H9 (cell line): ENCODE measurements around the gene MYO18B. TPM values are rescaled to one million over a fixed set of nuclear protein-coding genes. Genes with fewer than 3 reads are reported as not detected.

ENCODE experiments used
- DNase-seq: peaks from one replicate; pipeline ENCODE4 v3.0.0-alpha.2; 2017
- H2AFZ ChIP-seq: one replicate; pipeline ENCODE4 v1.6.1; 2013; ENCODE audit warnings: mild to moderate bottlenecking, low read length, control low read depth, moderate library complexity
- H2AK5ac ChIP-seq: 2 replicates; pipeline ENCODE4 v1.6.1; 2013; ENCODE audit warnings: low read length, control low read depth, mixed read lengths; ENCODE audit not compliant: insufficient read length
- H2BK120ac ChIP-seq: one replicate; pipeline ENCODE4 v1.6.1; 2013; ENCODE audit warnings: low read depth, mild to moderate bottlenecking, low read length, control low read depth, inconsistent platforms; ENCODE audit not compliant: poor library complexity, severe bottlenecking
- H2BK12ac ChIP-seq: 2 replicates; pipeline ENCODE4 v1.6.1; 2013; ENCODE audit warnings: low read length, control low read depth, mixed read lengths, low read depth; ENCODE audit not compliant: insufficient read length
- H2BK15ac ChIP-seq: 2 replicates; pipeline ENCODE4 v1.6.1; 2013; ENCODE audit warnings: low read depth, low read length, control low read depth
- H2BK20ac ChIP-seq: one replicate; pipeline ENCODE4 v1.6.1; 2013; ENCODE audit warnings: low read depth, mild to moderate bottlenecking, low read length, control low read depth, inconsistent platforms; ENCODE audit not compliant: poor library complexity, severe bottlenecking
- H2BK5ac ChIP-seq: 2 replicates; pipeline ENCODE4 v1.6.1; 2013; ENCODE audit warnings: low read length, control low read depth, mixed read lengths; ENCODE audit not compliant: insufficient read length
- H3K14ac ChIP-seq: 2 replicates; pipeline ENCODE4 v1.6.1; 2013; ENCODE audit warnings: low read length, control low read depth; ENCODE audit not compliant: insufficient read depth
- H3K18ac ChIP-seq: 2 replicates; pipeline ENCODE4 v1.6.1; 2013; ENCODE audit warnings: low read depth, mild to moderate bottlenecking, mixed read lengths, low read length, control low read depth; ENCODE audit not compliant: insufficient read length
- H3K23ac ChIP-seq: 2 replicates; pipeline ENCODE4 v1.6.1; 2013; ENCODE audit warnings: low read length, control low read depth, mixed read lengths, low read depth; ENCODE audit not compliant: insufficient read length
- H3K23me2 ChIP-seq: 2 replicates; pipeline ENCODE4 v1.6.1; 2013; ENCODE audit warnings: low read depth, mild to moderate bottlenecking, mixed read lengths, low read length, control low read depth; ENCODE audit not compliant: insufficient read length, poor library complexity, severe bottlenecking
- H3K27ac ChIP-seq: 2 replicates; pipeline ENCODE4 v1.5.1; 2013; ENCODE audit warnings: low read length, control low read depth, mixed read lengths, low read depth; ENCODE audit not compliant: insufficient read length
- H3K27me3 ChIP-seq: 2 replicates; pipeline ENCODE4 v1.6.1; 2013; ENCODE audit warnings: low read length, control low read depth, inconsistent platforms; ENCODE audit not compliant: insufficient read depth
- H3K4ac ChIP-seq: 2 replicates; pipeline ENCODE4 v1.6.1; 2013; ENCODE audit warnings: low read depth, mild to moderate bottlenecking, control low read depth, inconsistent platforms, low read length, moderate library complexity
- H3K4me1 ChIP-seq: 2 replicates; pipeline ENCODE4 v1.6.1; 2013; ENCODE audit warnings: low read length, control low read depth, inconsistent platforms; ENCODE audit not compliant: insufficient read depth
- H3K4me2 ChIP-seq: 2 replicates; pipeline ENCODE4 v1.6.1; 2013; ENCODE audit warnings: low read length, control low read depth, mixed read lengths; ENCODE audit not compliant: insufficient read length, insufficient read depth
- H3K56ac ChIP-seq: 2 replicates; pipeline ENCODE4 v1.6.1; 2013; ENCODE audit warnings: low read depth, mild to moderate bottlenecking, mixed read lengths, low read length, control low read depth; ENCODE audit not compliant: insufficient read length
- H3K79me1 ChIP-seq: 2 replicates; pipeline ENCODE4 v1.6.1; 2013; ENCODE audit warnings: low read depth, mild to moderate bottlenecking, moderate library complexity, low read length, control low read depth, inconsistent platforms; ENCODE audit not compliant: insufficient read depth, poor library complexity, severe bottlenecking
- H3K79me2 ChIP-seq: 2 replicates; pipeline ENCODE4 v1.6.1; 2013; ENCODE audit warnings: low read length, control low read depth, inconsistent platforms; ENCODE audit not compliant: insufficient read depth
- H3K9ac ChIP-seq: 2 replicates; pipeline ENCODE4 v1.6.1; 2013; ENCODE audit warnings: low read length, control low read depth, mixed read lengths; ENCODE audit not compliant: insufficient read length; ENCODE audit errors: extremely low read depth
- H3K9me3 ChIP-seq: one replicate; pipeline ENCODE4 v1.6.1; 2013; ENCODE audit warnings: low read depth, low read length, inconsistent platforms; ENCODE audit not compliant: control insufficient read depth
- H3T11ph ChIP-seq: one replicate; pipeline ENCODE4 v1.6.1; 2013; ENCODE audit warnings: mild to moderate bottlenecking, low read length, control low read depth, inconsistent platforms
- H4K20me1 ChIP-seq: one replicate; pipeline ENCODE4 v1.6.1; 2013; ENCODE audit not compliant: control insufficient read depth, insufficient read length, insufficient read depth
- H4K5ac ChIP-seq: 2 replicates; pipeline ENCODE4 v1.6.1; 2013; ENCODE audit warnings: low read depth, mild to moderate bottlenecking, mixed read lengths, low read length, control low read depth; ENCODE audit not compliant: insufficient read length
- H4K8ac ChIP-seq: replicated peaks from 2 replicates; pipeline ENCODE4 v1.6.1; 2013; ENCODE audit warnings: low read length, control low read depth, mixed read lengths, low read depth; ENCODE audit not compliant: insufficient read length
- H4K91ac ChIP-seq: 2 replicates; pipeline ENCODE4 v1.6.1; 2013; ENCODE audit warnings: low read depth, mild to moderate bottlenecking, moderate library complexity, mixed read lengths, low read length, control low read depth; ENCODE audit not compliant: insufficient read length
- H3K27ac Mint-ChIP-seq, 3 experiments: 2 replicates in 2 of 3; 3 replicates in 1 of 3; pipeline ENCODE4 v1.8.0; 2020 to 2021; ENCODE audit warnings: mixed read lengths in 3 of 3, mild to moderate bottlenecking in 1 of 3, moderate library complexity in 1 of 3
- H3K27me3 Mint-ChIP-seq: 2 replicates; pipeline ENCODE4 v1.8.0; 2021; ENCODE audit warnings: low read depth, mild to moderate bottlenecking, moderate library complexity, mixed read lengths
- H3K36me3 Mint-ChIP-seq, 3 experiments: 2 replicates in 2 of 3; 3 replicates in 1 of 3; pipeline ENCODE4 v1.8.0; 2020 to 2021; ENCODE audit warnings: low read depth in 3 of 3, mixed read lengths in 3 of 3; ENCODE audit not compliant: insufficient read depth in 1 of 3
- H3K4me1 Mint-ChIP-seq, 2 experiments: 2 replicates each; pipeline ENCODE4 v1.8.0; 2020; ENCODE audit warnings: mixed read lengths in 2 of 2
- H3K4me3 Mint-ChIP-seq, 2 experiments: 2 replicates in 1 of 2; 3 replicates in 1 of 2; pipeline ENCODE4 v1.8.0; 2020 to 2021; ENCODE audit warnings: mild to moderate bottlenecking in 2 of 2, mixed read lengths in 2 of 2, moderate library complexity in 1 of 2
- H3K9me3 Mint-ChIP-seq, 2 experiments: 2 replicates in 1 of 2; 3 replicates in 1 of 2; pipeline ENCODE4 v1.8.0; 2020; ENCODE audit warnings: mild to moderate bottlenecking in 2 of 2, mixed read lengths in 2 of 2, moderate library complexity in 1 of 2
- WGBS: extraction: QIAGEN DNeasy Blood & Tissue Kit; methylation state at CpG from one replicate; pipeline ENCODE4 v1.1.7; 2013; ENCODE audit warnings: missing lambda C conversion rate, low lambda C conversion rate, mixed read lengths; ENCODE audit not compliant: insufficient read length; ENCODE audit errors: extremely low coverage; 5-methylcytosine and 5-hydroxymethylcytosine counted together
- total RNA-seq: library from RNA; stranded (reverse); gene quantifications from 2 replicates; pipeline ENCODE4 v1.2.1, GENCODE V29; 2021
- TF ChIP-seq, protein P1 (sequence below): fragments of 200-600 bp; sonication (generic); conservative IDR thresholded peaks from 3 replicates; pipeline ENCODE4 v1.8.0; 2021; ENCODE audit warnings: antibody characterized with exemption, mild to moderate bottlenecking

MYO18B gene
- total RNA-seq, 1 experiment from 2014 or later, result 0.46 TPM

DNA sequence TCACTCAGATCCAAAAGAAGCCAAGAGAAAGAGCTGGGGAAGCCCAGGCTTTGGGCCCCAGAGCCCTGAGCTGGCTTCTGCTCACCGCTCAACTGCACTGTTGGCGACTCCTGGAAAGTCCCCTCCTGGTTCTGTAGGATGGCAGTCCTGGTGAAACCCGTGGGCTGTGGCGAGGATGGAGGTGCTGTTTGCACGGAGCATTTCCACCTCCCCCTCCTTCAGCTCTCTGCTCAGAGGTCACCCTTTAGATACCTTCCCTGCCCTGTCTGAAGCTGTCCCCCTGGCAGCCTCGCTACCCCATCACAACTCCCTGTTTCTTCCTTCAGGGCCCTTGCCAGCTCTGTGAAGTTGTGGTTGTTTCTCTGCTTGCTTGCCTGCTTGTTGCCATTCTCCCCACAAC is 97.8 kb downstream of the MYO18B start:
- Mint-ChIP-seq H3K4me3 (no peak overlapping the region), H3K27me3 (peaks cover 9% of the 10 kb centered on the region), H3K36me3 (no peaks in the 10 kb centered on the region), H3K27ac (peak overlapping the region in 1 of 3 experiments; percentile 75; a peak in 1 of 7 replicates), H3K4me1 (peaks cover 0 to 3% of the 10 kb centered on the region in 2 experiments; a peak in 2 of 4 replicates), H3K9me3 (no peaks in the 10 kb centered on the region)
- no peak for DNase-seq
- no peak overlapping the region for H2BK120ac ChIP-seq
- no peak overlapping the region for H4K5ac ChIP-seq
- TF ChIP-seq, protein P1, sequence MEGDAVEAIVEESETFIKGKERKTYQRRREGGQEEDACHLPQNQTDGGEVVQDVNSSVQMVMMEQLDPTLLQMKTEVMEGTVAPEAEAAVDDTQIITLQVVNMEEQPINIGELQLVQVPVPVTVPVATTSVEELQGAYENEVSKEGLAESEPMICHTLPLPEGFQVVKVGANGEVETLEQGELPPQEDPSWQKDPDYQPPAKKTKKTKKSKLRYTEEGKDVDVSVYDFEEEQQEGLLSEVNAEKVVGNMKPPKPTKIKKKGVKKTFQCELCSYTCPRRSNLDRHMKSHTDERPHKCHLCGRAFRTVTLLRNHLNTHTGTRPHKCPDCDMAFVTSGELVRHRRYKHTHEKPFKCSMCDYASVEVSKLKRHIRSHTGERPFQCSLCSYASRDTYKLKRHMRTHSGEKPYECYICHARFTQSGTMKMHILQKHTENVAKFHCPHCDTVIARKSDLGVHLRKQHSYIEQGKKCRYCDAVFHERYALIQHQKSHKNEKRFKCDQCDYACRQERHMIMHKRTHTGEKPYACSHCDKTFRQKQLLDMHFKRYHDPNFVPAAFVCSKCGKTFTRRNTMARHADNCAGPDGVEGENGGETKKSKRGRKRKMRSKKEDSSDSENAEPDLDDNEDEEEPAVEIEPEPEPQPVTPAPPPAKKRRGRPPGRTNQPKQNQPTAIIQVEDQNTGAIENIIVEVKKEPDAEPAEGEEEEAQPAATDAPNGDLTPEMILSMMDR, result no peak
- no peak overlapping the region for H2AK5ac ChIP-seq
- no peaks in the 10 kb centered on the region for H4K20me1 ChIP-seq
- no peaks in the 10 kb centered on the region for H3K4me1 ChIP-seq
- no peak overlapping the region for H3K23ac ChIP-seq
- peak overlapping the region; percentile 16; the same call in 1 of the 2 replicates for H3K14ac ChIP-seq
- H3K23me2 ChIP-seq, result no peaks in the 10 kb centered on the region
- no peak overlapping the region for H3K27ac ChIP-seq
- H3K79me2 ChIP-seq, result no peaks in the 10 kb centered on the region
- WGBS, result no CpG with 5 or more reads among the region's 6 CpGs
- H2BK20ac ChIP-seq, result no peak overlapping the region
- H3K4ac ChIP-seq, result no peak overlapping the region
- H3K9me3 ChIP-seq, result no peaks in the 10 kb centered on the region
- H2AFZ ChIP-seq, result no peak overlapping the region
- H3K56ac ChIP-seq, result no peak overlapping the region
- H4K91ac ChIP-seq, result no peak overlapping the region
- no peak overlapping the region for H3T11ph ChIP-seq
- H2BK15ac ChIP-seq, result no peak overlapping the region
- no peaks in the 10 kb centered on the region for H3K79me1 ChIP-seq
- H3K18ac ChIP-seq, result no peak overlapping the region
- no peak overlapping the region for H4K8ac ChIP-seq
- no peak overlapping the region for H3K9ac ChIP-seq
- H3K4me2 ChIP-seq, result no peak overlapping the region
- H2BK12ac ChIP-seq, result no peak overlapping the region
- no peak overlapping the region for H2BK5ac ChIP-seq
- no peaks in the 10 kb centered on the region for H3K27me3 ChIP-seq
